Prostate gland (tissue), 2 donors: ENCODE measurements around the gene R3HDM4. TPM values are rescaled to one million over a fixed set of nuclear protein-coding genes. Genes with fewer than 3 reads are reported as not detected.

ENCODE experiments used
- DNase-seq: peaks from one replicate; pipeline ENCODE4 v3.0.0-alpha.2; 2019; ENCODE audit warnings: low spot score
- H3K27ac ChIP-seq, 2 donors: fragments of 200-600 bp; sonication (generic); 2 replicates each; pipeline ENCODE4 v1.5.1; 2017 to 2019
- H3K27me3 ChIP-seq: fragments of 200-600 bp; sonication (generic); replicated peaks from 2 replicates; pipeline ENCODE4 v1.5.1; 2019; ENCODE audit not compliant: insufficient read depth
- H3K36me3 ChIP-seq, 2 donors: fragments of 200-600 bp; sonication (generic); 1 replicate in 1 of 2; 2 replicates in 1 of 2; pipeline versions ENCODE4 v1.5.1 to v1.8.1; 2017 to 2019
- H3K4me1 ChIP-seq: fragments of 200-600 bp; sonication (generic); replicated peaks from 2 replicates; pipeline ENCODE4 v1.5.1; 2019
- H3K4me3 ChIP-seq, 2 donors: fragments of 200-600 bp; sonication (generic); 2 replicates each; pipeline ENCODE4 v1.5.1; 2017 to 2019
- H3K9me3 ChIP-seq: fragments of 200-600 bp; sonication (generic); 2 replicates; pipeline ENCODE4 v1.5.1; 2017
- POLR2A ChIP-seq: fragments of 450-650 bp; IDR thresholded peaks from one replicate; pipeline ENCODE4 v1.6.1; 2016; ENCODE audit warnings: antibody characterized with exemption, mild to moderate bottlenecking
- POLR2AphosphoS5 ChIP-seq: sonication (generic); formaldehyde crosslinking; IDR thresholded peaks from one replicate; pipeline ENCODE4 v1.6.1; 2017; ENCODE audit warnings: antibody characterized with exemption
- WGBS: methylation state at CpG from one replicate; pipeline ENCODE4 v1.1.5; 2018; 5-methylcytosine and 5-hydroxymethylcytosine counted together
- intact Hi-C: fragments of 100-400 bp; cut with DNase I; formaldehyde crosslinking; loops from one replicate; pipeline ENCODE4 v1.14.2; 2022
- total RNA-seq, 2 donors: library from RNA; depleted of rRNA; stranded (reverse); fragments of >200 nt; gene quantifications; one replicate each; pipeline ENCODE4 v1.1.0, GENCODE V29; 2016
- TF ChIP-seq, protein P1 (sequence below), 4 experiments: fragments of 200-600 bp in 2 of 4; fragments of 450-650 bp in 2 of 4; sonication (generic) in 2 of 4; IDR thresholded peaks; 1 replicate in 3 of 4; 2 replicates in 1 of 4; pipeline ENCODE4 v1.5.1; 2016 to 2019; ENCODE audit warnings: antibody characterized with exemption in 4 of 4, mild to moderate bottlenecking in 2 of 4, moderate library complexity in 2 of 4

R3HDM4 gene
- total RNA-seq, 2 donors from 2014 or later = 36.9 to 58.7 TPM

DNA sequence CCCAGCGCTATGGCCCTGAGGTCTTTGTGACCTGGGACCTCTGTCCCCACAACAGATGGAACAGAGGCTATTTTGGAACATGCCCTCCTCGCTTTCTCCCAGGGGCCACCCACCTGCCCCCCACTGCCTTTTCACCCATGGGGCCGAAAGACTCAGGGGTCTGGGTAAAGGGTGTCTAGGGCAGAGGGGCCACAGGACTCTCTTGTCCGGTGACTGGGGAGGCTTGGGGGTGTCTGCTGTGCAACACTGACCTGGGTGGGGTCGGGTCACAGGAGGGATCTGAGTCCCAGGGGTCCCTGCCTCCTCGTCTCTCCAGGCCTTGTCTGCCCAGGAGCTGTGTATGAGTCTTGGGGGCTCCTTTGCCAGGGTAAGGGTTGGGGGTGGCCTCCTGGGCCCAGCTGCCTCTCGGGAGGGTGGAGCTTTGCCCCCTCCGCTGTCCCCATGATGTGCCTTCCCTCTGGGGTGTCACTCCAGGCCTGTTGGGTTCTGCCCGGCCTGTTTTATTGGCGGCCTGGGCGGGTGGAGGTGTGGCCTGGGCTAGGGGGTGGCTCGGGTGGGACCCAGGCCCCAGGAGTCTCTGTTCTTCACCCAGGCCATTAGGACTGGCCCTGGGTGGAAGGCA, 14.9 kb upstream of the R3HDM4 start:
- Histone ChIP-seq H3K27ac (peak overlapping the region; percentile 85 to 87), H3K36me3 (no peaks in the 10 kb centered on the region), H3K4me3 (peak overlapping the region; percentile 87 to 92), H3K27me3 (no peaks in the 10 kb centered on the region), H3K4me1 (peaks cover 8% of the 10 kb centered on the region), H3K9me3 (no peaks in the 10 kb centered on the region)
- intact Hi-C loops = no loop called here
- DNase-seq = no peak
- 62% methylated on average over 9 of the region's 12 CpGs for WGBS
- TF ChIP-seq POLR2A = no peak
- no peak for TF ChIP-seq POLR2AphosphoS5
- TF ChIP-seq, protein P1, sequence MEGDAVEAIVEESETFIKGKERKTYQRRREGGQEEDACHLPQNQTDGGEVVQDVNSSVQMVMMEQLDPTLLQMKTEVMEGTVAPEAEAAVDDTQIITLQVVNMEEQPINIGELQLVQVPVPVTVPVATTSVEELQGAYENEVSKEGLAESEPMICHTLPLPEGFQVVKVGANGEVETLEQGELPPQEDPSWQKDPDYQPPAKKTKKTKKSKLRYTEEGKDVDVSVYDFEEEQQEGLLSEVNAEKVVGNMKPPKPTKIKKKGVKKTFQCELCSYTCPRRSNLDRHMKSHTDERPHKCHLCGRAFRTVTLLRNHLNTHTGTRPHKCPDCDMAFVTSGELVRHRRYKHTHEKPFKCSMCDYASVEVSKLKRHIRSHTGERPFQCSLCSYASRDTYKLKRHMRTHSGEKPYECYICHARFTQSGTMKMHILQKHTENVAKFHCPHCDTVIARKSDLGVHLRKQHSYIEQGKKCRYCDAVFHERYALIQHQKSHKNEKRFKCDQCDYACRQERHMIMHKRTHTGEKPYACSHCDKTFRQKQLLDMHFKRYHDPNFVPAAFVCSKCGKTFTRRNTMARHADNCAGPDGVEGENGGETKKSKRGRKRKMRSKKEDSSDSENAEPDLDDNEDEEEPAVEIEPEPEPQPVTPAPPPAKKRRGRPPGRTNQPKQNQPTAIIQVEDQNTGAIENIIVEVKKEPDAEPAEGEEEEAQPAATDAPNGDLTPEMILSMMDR (IDR thresholded peaks at IDR 0.05) = no peak

DNA sequence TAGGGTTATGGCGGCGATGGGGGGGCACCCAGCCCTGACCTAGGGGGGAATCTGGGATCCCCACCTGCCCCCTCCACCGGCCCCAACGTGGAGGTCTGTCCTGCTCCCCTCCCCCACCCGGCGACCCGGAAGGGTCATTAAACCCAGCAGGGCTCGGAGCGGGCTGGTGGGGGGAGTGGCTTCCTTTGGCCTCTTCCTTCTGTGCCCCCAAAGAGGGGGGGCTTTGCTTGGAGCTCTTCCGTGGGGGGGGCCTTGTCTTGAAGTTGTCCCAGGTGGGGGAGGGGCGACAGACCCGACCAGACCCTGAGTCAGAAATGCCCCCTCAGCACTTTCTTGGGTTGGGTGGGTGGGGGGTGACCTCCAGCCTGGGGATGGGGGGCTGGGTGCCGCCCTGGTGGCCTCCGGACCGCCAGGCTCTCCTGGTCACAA, 14.3 kb upstream of the R3HDM4 start:
- TF ChIP-seq POLR2AphosphoS5 (no peak), POLR2A (no peak)
- TF ChIP-seq, protein P1 (IDR thresholded peaks at IDR 0.05) = no peak
- WGBS = 19% methylated on average over 15 of the region's 15 CpGs
- DNase-seq = no peak
- H3K4me3 ChIP-seq = peak overlapping the region; percentile 87 to 92
- H3K4me1 ChIP-seq = peaks cover 3% of the 10 kb centered on the region
- H3K27me3 ChIP-seq = no peaks in the 10 kb centered on the region
- no peaks in the 10 kb centered on the region for H3K9me3 ChIP-seq
- intact Hi-C loops = no loop called here
- H3K27ac ChIP-seq = peak overlapping the region; percentile 85 to 87
- no peaks in the 10 kb centered on the region for H3K36me3 ChIP-seq

DNA sequence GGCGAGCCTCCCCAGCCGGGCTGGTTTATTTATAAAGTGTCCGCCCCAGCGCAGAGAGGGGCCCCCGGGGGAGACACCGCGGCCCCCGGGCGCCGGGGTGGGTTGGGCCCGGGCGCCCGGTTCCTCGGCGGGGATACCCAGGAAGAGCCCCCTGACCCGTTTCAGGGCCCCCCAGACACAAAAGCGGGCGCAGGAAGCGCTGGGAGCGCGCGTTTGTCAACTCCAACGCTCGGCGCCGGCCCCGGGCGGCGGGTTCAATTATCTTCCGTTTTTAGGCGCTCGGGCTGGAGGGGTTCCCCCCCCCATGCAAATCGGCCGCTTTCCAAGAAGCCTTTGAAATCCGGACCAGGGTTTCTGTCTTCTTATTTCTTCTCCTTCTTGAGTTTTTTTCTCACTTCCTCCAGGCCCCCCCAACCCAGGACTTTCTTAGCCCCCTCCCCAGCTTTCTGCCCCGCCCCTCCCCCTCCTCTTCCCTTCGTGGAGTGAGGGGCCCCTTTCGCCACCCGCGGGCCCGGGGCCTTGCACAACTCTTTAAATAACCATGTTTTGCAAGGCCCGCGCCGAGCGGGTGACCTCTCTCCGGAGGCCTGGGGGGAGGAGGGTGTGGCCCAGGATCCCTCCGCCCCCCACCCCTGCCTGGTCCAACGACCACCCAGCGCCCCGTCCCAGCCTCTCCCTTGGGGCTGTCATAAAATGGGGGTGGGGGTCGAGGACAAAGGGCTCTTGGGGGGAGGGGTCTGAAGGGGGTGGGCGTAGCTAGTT, 13.8 kb upstream of the R3HDM4 start:
- under 1% methylated on average over 52 of the region's 52 CpGs for WGBS
- no peak for DNase-seq
- Histone ChIP-seq H3K27ac (peak overlapping the region; percentile 85 to 87), H3K36me3 (no peaks in the 10 kb centered on the region), H3K4me1 (peaks cover 3% of the 10 kb centered on the region), H3K27me3 (no peaks in the 10 kb centered on the region), H3K4me3 (peak overlapping the region; percentile 87 to 92), H3K9me3 (no peaks in the 10 kb centered on the region)
- intact Hi-C loops = no loop called here
- TF ChIP-seq POLR2A = no peak

DNA sequence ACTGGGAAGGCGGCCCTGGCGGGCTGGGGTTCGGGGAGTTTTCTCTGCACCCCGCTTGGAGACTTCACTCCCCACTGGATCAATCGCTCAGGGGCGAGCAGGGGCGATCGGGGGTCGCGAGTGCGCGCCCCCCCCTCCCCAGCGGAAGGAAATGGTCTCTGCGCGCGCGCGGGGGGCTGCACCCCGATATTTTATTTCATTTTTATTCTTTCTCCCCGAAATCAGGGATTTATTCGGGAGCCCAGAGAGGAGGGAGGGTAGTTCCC, 13.2 kb upstream of the R3HDM4 start:
- H3K27ac ChIP-seq = peak overlapping the region; percentile 85 to 87
- DNase-seq = no peak
- intact Hi-C loops = no loop called here
- WGBS = under 1% methylated on average over 21 of the region's 21 CpGs
- H3K4me3 ChIP-seq = peak overlapping the region; percentile 87 to 92
- no peaks in the 10 kb centered on the region for H3K9me3 ChIP-seq
- no peaks in the 10 kb centered on the region for H3K27me3 ChIP-seq
- peaks cover 3% of the 10 kb centered on the region for H3K4me1 ChIP-seq
- TF ChIP-seq, protein P1 (IDR thresholded peaks at IDR 0.05) = no peak
- TF ChIP-seq POLR2A (no peak), POLR2AphosphoS5 (no peak)
- H3K36me3 ChIP-seq = no peaks in the 10 kb centered on the region

DNA sequence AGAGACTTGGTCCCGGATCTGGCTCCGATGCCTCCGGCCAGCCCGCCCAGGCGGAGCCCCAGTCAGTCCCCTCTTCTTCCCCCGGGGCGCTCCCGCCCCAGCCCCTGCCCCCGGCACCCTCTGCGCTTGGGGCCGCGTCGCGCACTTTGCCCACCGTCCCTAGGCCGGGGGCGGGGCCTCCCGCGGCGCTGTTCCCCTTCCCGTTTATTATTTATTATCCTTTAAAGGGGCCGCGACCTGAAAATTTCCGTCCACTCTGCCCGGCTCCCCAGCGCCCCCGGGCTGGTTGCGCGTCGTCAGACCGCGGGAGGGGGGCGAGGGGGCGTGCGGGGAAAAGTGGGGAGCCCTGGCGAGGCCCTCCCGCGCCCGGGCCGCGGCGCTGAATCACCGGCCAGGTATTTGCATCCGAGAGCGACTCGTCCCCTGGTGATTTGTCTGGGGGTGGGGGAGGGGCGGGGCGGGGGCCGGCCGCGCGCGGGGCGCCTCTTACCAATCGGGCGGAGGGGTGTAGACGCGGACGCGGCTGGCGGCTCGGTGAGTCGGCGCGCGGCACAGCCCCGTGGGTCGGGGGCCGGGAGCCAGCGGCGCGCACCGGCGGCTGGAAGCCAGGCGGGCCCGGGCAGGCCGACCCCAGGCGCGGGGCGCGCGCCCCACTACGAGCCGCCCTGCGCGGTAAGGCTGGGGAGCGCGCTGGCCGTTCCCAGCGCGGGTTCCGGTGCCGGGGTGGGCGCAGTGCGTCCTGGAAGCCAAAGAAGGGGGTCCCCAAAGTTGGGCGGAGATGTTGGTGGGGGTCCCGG, 12.7 kb upstream of the R3HDM4 start, which contains the start of gene ARID3A:
Gene ARID3A, plus strand, starts transcription at position 510 of the 797 bp plus-strand sequence. CDS start 3,494 bp downstream, outside the sequence.
- H3K9me3 ChIP-seq = no peaks in the 10 kb centered on the region
- intact Hi-C loops = loop anchor here (1.0 kb wide), 1 partner anchor 57 kb away; no protein-coding TSS in a partner anchor
- TF ChIP-seq POLR2A (no peak), POLR2AphosphoS5 (peak; percentile 60)
- TF ChIP-seq, protein P1 (IDR thresholded peaks at IDR 0.05) = peak in 1 of 4 experiments; percentile 12
- H3K4me1 ChIP-seq = peaks cover 3% of the 10 kb centered on the region
- peak within 1 kb of the TSS; percentile 85 to 87 for H3K27ac ChIP-seq
- H3K4me3 ChIP-seq = peak within 1 kb of the TSS; percentile 87 to 92
- H3K27me3 ChIP-seq = no peaks in the 10 kb centered on the region
- under 1% methylated on average over 81 of the region's 97 CpGs for WGBS
- H3K36me3 ChIP-seq = no peaks in the 10 kb centered on the region
- DNase-seq = peak; percentile 68
